Measurements from ENCODE around the gene RAC3. TPM values are rescaled to one million over a fixed set of nuclear protein-coding genes. Genes with fewer than 3 reads are reported as not detected.

RAC3 gene
- total and polyA plus RNA-seq, 2 of the 8 experiments (the other 6 are each of a cell fraction or from before 2014, with no cell fraction given): 177 to 299 TPM

- TF ChIP-seq KDM4A (IDR thresholded peaks at IDR 0.05; ENCODE audit: low read depth, low read length, severe bottlenecking) (no peak), SIN3A (conservative IDR thresholded peaks at IDR 0.05 in 1 of 2, IDR thresholded peaks at IDR 0.05 in 1 of 2; ENCODE audit: low read depth in 1 of 2, low read length in 2 of 2) (no peak)
These were observed 51.5 kb downstream of the RAC3 start (continued) for GRCh38 chr17:82083009-82083408.

Other genes with a start within 250 kb of the RAC3 start
- gene GCGR, start 227.5 kb upstream of the RAC3 start, total RNA-seq (2021; fragmentation: NEBNext Ultra II Directional; extraction: Animal tissue kit (Norgen Biotek cat#: 25700)): 0.56 and 0.61 TPM in 2 replicates
- gene GCGR, start 227.5 kb upstream of the RAC3 start, polyA plus RNA-seq (2011; rRNA removed): 0.44 and 0.60 TPM in 2 replicates
- 103 and 115 TPM in 2 replicates for gene MCRIP1, start 198.4 kb upstream of the RAC3 start, total RNA-seq (2021; fragmentation: NEBNext Ultra II Directional; extraction: Animal tissue kit (Norgen Biotek cat#: 25700))
- gene MCRIP1, start 198.4 kb upstream of the RAC3 start, polyA plus RNA-seq (2011; rRNA removed): 151 and 250 TPM in 2 replicates
- not detected in 2 replicates for gene PPP1R27, start 196.6 kb upstream of the RAC3 start, total RNA-seq (2021; fragmentation: NEBNext Ultra II Directional; extraction: Animal tissue kit (Norgen Biotek cat#: 25700))
- 0.27 and 0.30 TPM in 2 replicates for gene PPP1R27, start 196.6 kb upstream of the RAC3 start, polyA plus RNA-seq (2011; rRNA removed)
- gene P4HB, start 171.1 kb upstream of the RAC3 start, total RNA-seq (2021; fragmentation: NEBNext Ultra II Directional; extraction: Animal tissue kit (Norgen Biotek cat#: 25700)): 374 and 379 TPM in 2 replicates
- gene P4HB, start 171.1 kb upstream of the RAC3 start, polyA plus RNA-seq (2011; rRNA removed): 41.4 and 66.6 TPM in 2 replicates
- 217 and 246 TPM in 2 replicates for gene ARHGDIA, start 160.3 kb upstream of the RAC3 start, total RNA-seq (2021; fragmentation: NEBNext Ultra II Directional; extraction: Animal tissue kit (Norgen Biotek cat#: 25700))
- gene ARHGDIA, start 160.3 kb upstream of the RAC3 start, polyA plus RNA-seq (2011; rRNA removed): 62.4 and 155 TPM in 2 replicates
- gene ALYREF, start 140.1 kb upstream of the RAC3 start, total RNA-seq (2021; fragmentation: NEBNext Ultra II Directional; extraction: Animal tissue kit (Norgen Biotek cat#: 25700)): 186 and 191 TPM in 2 replicates
- gene ALYREF, start 140.1 kb upstream of the RAC3 start, polyA plus RNA-seq (2011; rRNA removed): 83.8 and 118 TPM in 2 replicates
- gene ANAPC11, start 140.0 kb upstream of the RAC3 start, total RNA-seq (2021; fragmentation: NEBNext Ultra II Directional; extraction: Animal tissue kit (Norgen Biotek cat#: 25700)): 176 and 182 TPM in 2 replicates
- 963 and 1,221 TPM in 2 replicates for gene ANAPC11, start 140.0 kb upstream of the RAC3 start, polyA plus RNA-seq (2011; rRNA removed)
- gene NPB, start 129.4 kb upstream of the RAC3 start, total RNA-seq (2021; fragmentation: NEBNext Ultra II Directional; extraction: Animal tissue kit (Norgen Biotek cat#: 25700)): 0.80 and 1.5 TPM in 2 replicates
- gene NPB, start 129.4 kb upstream of the RAC3 start, polyA plus RNA-seq (2011; rRNA removed): 2.5 and 3.9 TPM in 2 replicates
- 29.9 and 31.0 TPM in 2 replicates for gene PCYT2, start 120.3 kb upstream of the RAC3 start, total RNA-seq (2021; fragmentation: NEBNext Ultra II Directional; extraction: Animal tissue kit (Norgen Biotek cat#: 25700))
- gene PCYT2, start 120.3 kb upstream of the RAC3 start, polyA plus RNA-seq (2011; rRNA removed): 31.3 and 37.7 TPM in 2 replicates
- 16.6 and 18.7 TPM in 2 replicates for gene SIRT7, start 113.5 kb upstream of the RAC3 start, total RNA-seq (2021; fragmentation: NEBNext Ultra II Directional; extraction: Animal tissue kit (Norgen Biotek cat#: 25700))
- gene SIRT7, start 113.5 kb upstream of the RAC3 start, polyA plus RNA-seq (2011; rRNA removed): 5.8 and 10.3 TPM in 2 replicates
- gene MAFG, start 103.9 kb upstream of the RAC3 start, total RNA-seq (2021; fragmentation: NEBNext Ultra II Directional; extraction: Animal tissue kit (Norgen Biotek cat#: 25700)): 26.9 and 27.7 TPM in 2 replicates
- 25.5 and 36.9 TPM in 2 replicates for gene MAFG, start 103.9 kb upstream of the RAC3 start, polyA plus RNA-seq (2011; rRNA removed)
- gene PYCR1, start 94.4 kb upstream of the RAC3 start, total RNA-seq (2021; fragmentation: NEBNext Ultra II Directional; extraction: Animal tissue kit (Norgen Biotek cat#: 25700)): 127 and 145 TPM in 2 replicates
- gene PYCR1, start 94.4 kb upstream of the RAC3 start, polyA plus RNA-seq (2011; rRNA removed): 213 and 284 TPM in 2 replicates
- 0.17 and 0.26 TPM in 2 replicates for gene MYADML2, start 84.4 kb upstream of the RAC3 start, total RNA-seq (2021; fragmentation: NEBNext Ultra II Directional; extraction: Animal tissue kit (Norgen Biotek cat#: 25700))
- 0.47 TPM in 2 replicates for gene MYADML2, start 84.4 kb upstream of the RAC3 start, polyA plus RNA-seq (2011; rRNA removed)
- gene NOTUM, start 70.5 kb upstream of the RAC3 start, total RNA-seq (2021; fragmentation: NEBNext Ultra II Directional; extraction: Animal tissue kit (Norgen Biotek cat#: 25700)): 0.76 and 1.1 TPM in 2 replicates
- 0.45 and 1.1 TPM in 2 replicates for gene NOTUM, start 70.5 kb upstream of the RAC3 start, polyA plus RNA-seq (2011; rRNA removed)
- 41.8 and 43.7 TPM in 2 replicates for gene ASPSCR1, start 54.0 kb upstream of the RAC3 start, total RNA-seq (2021; fragmentation: NEBNext Ultra II Directional; extraction: Animal tissue kit (Norgen Biotek cat#: 25700))
- gene ASPSCR1, start 54.0 kb upstream of the RAC3 start, polyA plus RNA-seq (2011; rRNA removed): 33.3 and 54.6 TPM in 2 replicates
- 111 and 116 TPM in 2 replicates for gene CENPX, start 8.8 kb upstream of the RAC3 start, total RNA-seq (2021; fragmentation: NEBNext Ultra II Directional; extraction: Animal tissue kit (Norgen Biotek cat#: 25700))
- gene CENPX, start 8.8 kb upstream of the RAC3 start, polyA plus RNA-seq (2011; rRNA removed): 122 and 133 TPM in 2 replicates
- gene LRRC45, start 8.4 kb upstream of the RAC3 start, total RNA-seq (2021; fragmentation: NEBNext Ultra II Directional; extraction: Animal tissue kit (Norgen Biotek cat#: 25700)): 28.2 and 29.0 TPM in 2 replicates
- 11.5 and 17.3 TPM in 2 replicates for gene LRRC45, start 8.4 kb upstream of the RAC3 start, polyA plus RNA-seq (2011; rRNA removed)
- 96.3 and 110 TPM in 2 replicates for gene DCXR, start 6.0 kb downstream of the RAC3 start, total RNA-seq (2021; fragmentation: NEBNext Ultra II Directional; extraction: Animal tissue kit (Norgen Biotek cat#: 25700))
- gene DCXR, start 6.0 kb downstream of the RAC3 start, polyA plus RNA-seq (2011; rRNA removed): 212 and 338 TPM in 2 replicates
- 26.7 and 30.9 TPM in 2 replicates for gene RFNG, start 20.1 kb downstream of the RAC3 start, total RNA-seq (2021; fragmentation: NEBNext Ultra II Directional; extraction: Animal tissue kit (Norgen Biotek cat#: 25700))
- 28.4 and 50.3 TPM in 2 replicates for gene RFNG, start 20.1 kb downstream of the RAC3 start, polyA plus RNA-seq (2011; rRNA removed)
- 153 and 157 TPM in 2 replicates for gene GPS1, start 20.2 kb downstream of the RAC3 start, total RNA-seq (2021; fragmentation: NEBNext Ultra II Directional; extraction: Animal tissue kit (Norgen Biotek cat#: 25700))
- 277 and 354 TPM in 2 replicates for gene GPS1, start 20.2 kb downstream of the RAC3 start, polyA plus RNA-seq (2011; rRNA removed)
- 68.0 and 69.1 TPM in 2 replicates for gene DUS1L, start 34.1 kb downstream of the RAC3 start, total RNA-seq (2021; fragmentation: NEBNext Ultra II Directional; extraction: Animal tissue kit (Norgen Biotek cat#: 25700))
- 34.5 and 60.4 TPM in 2 replicates for gene DUS1L, start 34.1 kb downstream of the RAC3 start, polyA plus RNA-seq (2011; rRNA removed)
- gene FASN, start 66.6 kb downstream of the RAC3 start, total RNA-seq (2021; fragmentation: NEBNext Ultra II Directional; extraction: Animal tissue kit (Norgen Biotek cat#: 25700)): 559 and 561 TPM in 2 replicates
- 143 and 206 TPM in 2 replicates for gene FASN, start 66.6 kb downstream of the RAC3 start, polyA plus RNA-seq (2011; rRNA removed)
- 12.6 and 12.9 TPM in 2 replicates for gene CCDC57, start 181.2 kb downstream of the RAC3 start, total RNA-seq (2021; fragmentation: NEBNext Ultra II Directional; extraction: Animal tissue kit (Norgen Biotek cat#: 25700))
- gene CCDC57, start 181.2 kb downstream of the RAC3 start, polyA plus RNA-seq (2011; rRNA removed): 8.4 and 10.1 TPM in 2 replicates
- gene SLC16A3, start 197.4 kb downstream of the RAC3 start, total RNA-seq (2021; fragmentation: NEBNext Ultra II Directional; extraction: Animal tissue kit (Norgen Biotek cat#: 25700)): 3.6 and 3.8 TPM in 2 replicates
- gene SLC16A3, start 197.4 kb downstream of the RAC3 start, polyA plus RNA-seq (2011; rRNA removed): 8.7 and 12.2 TPM in 2 replicates
- 103 and 107 TPM in 2 replicates for gene CSNK1D, start 242.0 kb downstream of the RAC3 start, total RNA-seq (2021; fragmentation: NEBNext Ultra II Directional; extraction: Animal tissue kit (Norgen Biotek cat#: 25700))
- 73.5 and 114 TPM in 2 replicates for gene CSNK1D, start 242.0 kb downstream of the RAC3 start, polyA plus RNA-seq (2011; rRNA removed)

Measured in H1 (cell line).